ENCODE results near the gene ADIG.

Gene ADIG

GRCh38 chr20:38563802-38564431 is 17.1 kb upstream of the ADIG start:
- Histone ChIP-seq H3K27me3 (no peaks in the 10 kb centered on the region), H3K4me2 (no peak overlapping the region), H3K9me3 (replicated peaks in 1 of 11) (no peaks in the 10 kb centered on the region), H3K4me1 (peaks cover 0 to 4% (median 0%) of the 10 kb centered on the region in 10 experiments; a peak in 2 of 20 replicates), H3K9ac (no peak overlapping the region), H3K36me3 (peaks cover 77 to 100% (median 96%) of the 10 kb centered on the region in 11 experiments), H3K4me3 (no peak overlapping the region), H4K20me1 (peaks cover 0 to 8% (median 0%) of the 10 kb centered on the region in 11 experiments; a peak in 1 of 22 replicates), H3K27ac (no peak overlapping the region)
- TF ChIP-seq Cebpa-rat (IDR thresholded peaks at IDR 0.05), result no peak

GRCh38 chr20:38564680-38565079 is 16.3 kb upstream of the ADIG start:
- H3K4me2 ChIP-seq, result no peak overlapping the region
- H3K4me1 ChIP-seq, result peaks cover 0 to 12% (median 0%) of the 10 kb centered on the region in 10 experiments; a peak in 6 of 20 replicates
- H3K36me3 ChIP-seq, result peaks cover 73 to 99% (median 93%) of the 10 kb centered on the region in 11 experiments
- no peak for TF ChIP-seq Cebpa-rat (IDR thresholded peaks at IDR 0.05)
- no peaks in the 10 kb centered on the region for H3K27me3 ChIP-seq
- H3K27ac ChIP-seq, result no peak overlapping the region
- H3K4me3 ChIP-seq, result no peak overlapping the region
- no peaks in the 10 kb centered on the region for H3K9me3 ChIP-seq (replicated peaks in 1 of 11)
- H4K20me1 ChIP-seq, result peaks cover 0 to 8% (median 0%) of the 10 kb centered on the region in 11 experiments; a peak in 3 of 22 replicates
- H3K9ac ChIP-seq, result no peak overlapping the region

- H3K4me1 ChIP-seq, result peaks cover 0 to 24% (median 0%) of the 10 kb centered on the region in 10 experiments; a peak in 7 of 20 replicates
- no peaks in the 10 kb centered on the region for H3K9me3 ChIP-seq (replicated peaks in 1 of 11)
- no peaks in the 10 kb centered on the region for H3K27me3 ChIP-seq
- no peak overlapping the region for H3K4me2 ChIP-seq
- no peak overlapping the region for H3K27ac ChIP-seq
- no peak overlapping the region for H3K4me3 ChIP-seq
- H3K36me3 ChIP-seq, result peaks cover 73 to 99% (median 93%) of the 10 kb centered on the region in 11 experiments
- TF ChIP-seq Cebpa-rat (IDR thresholded peaks at IDR 0.05), result no peak
- no peak overlapping the region for H3K9ac ChIP-seq
- H4K20me1 ChIP-seq, result peaks cover 0 to 12% (median 0%) of the 10 kb centered on the region in 11 experiments; a peak in 3 of 22 replicates
These were observed 14.9 kb upstream of the ADIG start for GRCh38 chr20:38566036-38566598.

GRCh38 chr20:38569747-38570525 is 11.1 kb upstream of the ADIG start:
- peaks cover 0 to 39% (median 0%) of the 10 kb centered on the region in 10 experiments; a peak in 7 of 20 replicates for H3K4me1 ChIP-seq
- no peaks in the 10 kb centered on the region for H3K9me3 ChIP-seq (replicated peaks in 1 of 11)
- peak overlapping the region in 2 of 11 experiments; percentile 26 to 53; a peak in 5 of 22 replicates for H3K4me2 ChIP-seq
- no peak overlapping the region for H3K4me3 ChIP-seq
- no peak overlapping the region for H3K27ac ChIP-seq
- TF ChIP-seq Cebpa-rat (IDR thresholded peaks at IDR 0.05), result no peak
- H3K27me3 ChIP-seq, result no peaks in the 10 kb centered on the region
- peaks cover 0 to 12% (median 0%) of the 10 kb centered on the region in 11 experiments; a peak in 3 of 22 replicates for H4K20me1 ChIP-seq
- H3K9ac ChIP-seq, result no peak overlapping the region
- peaks cover 71 to 97% (median 87%) of the 10 kb centered on the region in 11 experiments for H3K36me3 ChIP-seq

GRCh38 chr20:38573413-38573812 is 7.6 kb upstream of the ADIG start:
- no peak for TF ChIP-seq Cebpa-rat (IDR thresholded peaks at IDR 0.05)
- Histone ChIP-seq H3K4me2 (no peak overlapping the region), H3K27ac (no peak overlapping the region), H4K20me1 (peaks cover 0 to 12% (median 0%) of the 10 kb centered on the region in 11 experiments; a peak in 3 of 22 replicates), H3K27me3 (no peaks in the 10 kb centered on the region), H3K36me3 (peaks cover 66 to 97% (median 79%) of the 10 kb centered on the region in 11 experiments), H3K9me3 (replicated peaks in 1 of 11) (no peaks in the 10 kb centered on the region), H3K9ac (no peak overlapping the region), H3K4me1 (peaks cover 0 to 39% (median 0%) of the 10 kb centered on the region in 10 experiments; a peak in 7 of 20 replicates), H3K4me3 (no peak overlapping the region)

- H4K20me1 ChIP-seq, result peaks cover 0 to 22% (median 0%) of the 10 kb centered on the region in 11 experiments; a peak in 5 of 22 replicates
- H3K27me3 ChIP-seq, result no peaks in the 10 kb centered on the region
- peaks cover 22 to 42% (median 33%) of the 10 kb centered on the region in 11 experiments for H3K36me3 ChIP-seq
- TF ChIP-seq Cebpa-rat (IDR thresholded peaks at IDR 0.05), result no peak
- H3K4me2 ChIP-seq, result no peak overlapping the region
- no peak overlapping the region for H3K27ac ChIP-seq
- H3K9ac ChIP-seq, result no peak overlapping the region
- H3K4me1 ChIP-seq, result peaks cover 16 to 40% (median 35%) of the 10 kb centered on the region in 10 experiments; a peak in 19 of 20 replicates
- no peak overlapping the region for H3K4me3 ChIP-seq
- no peaks in the 10 kb centered on the region for H3K9me3 ChIP-seq (replicated peaks in 1 of 11)
These were observed 1.6 kb upstream of the ADIG start for GRCh38 chr20:38579219-38579910.

- H4K20me1 ChIP-seq, result peaks cover 0 to 22% (median 0%) of the 10 kb centered on the region in 11 experiments; a peak in 5 of 22 replicates
- H3K27ac ChIP-seq, result no peak overlapping the region
- peaks cover 16 to 40% (median 35%) of the 10 kb centered on the region in 10 experiments; a peak in 19 of 20 replicates for H3K4me1 ChIP-seq
- 0 out of 22 replicates have a peak overlapping the region, but pooled peaks of 1 of the 11 experiments have one; percentile 48 for H3K4me2 ChIP-seq
- TF ChIP-seq Cebpa-rat (IDR thresholded peaks at IDR 0.05), result no peak
- no peaks in the 10 kb centered on the region for H3K27me3 ChIP-seq
- H3K9ac ChIP-seq, result no peak overlapping the region
- no peaks in the 10 kb centered on the region for H3K9me3 ChIP-seq (replicated peaks in 1 of 11)
- H3K4me3 ChIP-seq, result no peak overlapping the region
- H3K36me3 ChIP-seq, result peaks cover 16 to 36% (median 27%) of the 10 kb centered on the region in 11 experiments
These were observed 1.1 kb upstream of the ADIG start for GRCh38 chr20:38579921-38580320.

GRCh38 chr20:38581830-38582358 is 897 bp downstream of the ADIG start:
- Histone ChIP-seq H3K9me3 (replicated peaks in 1 of 11) (no peaks in the 10 kb centered on the region), H3K27ac (no peak overlapping the region), H3K4me3 (no peak overlapping the region), H3K27me3 (no peaks in the 10 kb centered on the region), H3K36me3 (peaks cover 0 to 17% (median 9%) of the 10 kb centered on the region in 11 experiments; a peak in 13 of 22 replicates), H4K20me1 (peaks cover 0 to 22% (median 0%) of the 10 kb centered on the region in 11 experiments; a peak in 5 of 22 replicates), H3K4me1 (peaks cover 16 to 40% (median 35%) of the 10 kb centered on the region in 10 experiments; a peak in 19 of 20 replicates), H3K4me2 (peak overlapping the region; percentile 9 to 73 (median 45); a peak in 20 of 22 replicates), H3K9ac (no peak overlapping the region; a peak in 1 of 22 replicates)
- no peak for TF ChIP-seq Cebpa-rat (IDR thresholded peaks at IDR 0.05)
